Neuronal stem cell (in vitro differentiated cells): ENCODE data around the gene YWHAG.
"Not testable (repeated sequence)": the region's sequence is repeated elsewhere in the genome, so short reads cannot be mapped to it uniquely, and the experiment has no call there.

Experiments
- DNase-seq: peaks from one replicate; pipeline ENCODE4 v3.0.0-alpha.2; 2013; ENCODE audit warnings: low spot score
- H2AFZ ChIP-seq: one replicate; pipeline ENCODE4 v1.6.1; 2013; ENCODE audit warnings: mild to moderate bottlenecking, low read length, inconsistent platforms
- H2AK5ac ChIP-seq: 2 replicates; pipeline ENCODE4 v1.6.1; 2013; ENCODE audit warnings: low read depth, mild to moderate bottlenecking, inconsistent platforms, low read length, moderate library complexity, mixed read lengths
- H2BK120ac ChIP-seq: 2 replicates; pipeline ENCODE4 v1.6.1; 2013; ENCODE audit warnings: low read depth, mild to moderate bottlenecking, inconsistent platforms, low read length, moderate library complexity, mixed read lengths
- H2BK12ac ChIP-seq: one replicate; pipeline ENCODE4 v1.6.1; 2013; ENCODE audit warnings: low read length, inconsistent platforms
- H2BK15ac ChIP-seq: 2 replicates; pipeline ENCODE4 v1.6.1; 2013; ENCODE audit warnings: mild to moderate bottlenecking, low read length, inconsistent platforms, mixed read lengths
- H2BK5ac ChIP-seq: one replicate; pipeline ENCODE4 v1.6.1; 2013; ENCODE audit warnings: inconsistent platforms, mild to moderate bottlenecking, low read length, moderate library complexity
- H3K14ac ChIP-seq: one replicate; pipeline ENCODE4 v1.6.1; 2013; ENCODE audit warnings: low read length, inconsistent platforms
- H3K18ac ChIP-seq: 2 replicates; pipeline ENCODE4 v1.6.1; 2013; ENCODE audit warnings: low read length, inconsistent platforms
- H3K23ac ChIP-seq: 2 replicates; pipeline ENCODE4 v1.6.1; 2013; ENCODE audit warnings: low read depth, mild to moderate bottlenecking, mixed read lengths, low read length, inconsistent platforms; ENCODE audit not compliant: poor library complexity
- H3K27ac ChIP-seq: replicated peaks from 3 replicates; pipeline ENCODE4 v1.5.1; 2013; ENCODE audit warnings: low read length, inconsistent platforms
- H3K27me3 ChIP-seq, 3 experiments: 2 replicates each; pipeline ENCODE4 v1.6.1; 2013; ENCODE audit warnings: low read length in 3 of 3, mild to moderate bottlenecking in 2 of 3, inconsistent platforms in 1 of 3, low read depth in 1 of 3, mixed read lengths in 1 of 3, moderate library complexity in 1 of 3; ENCODE audit not compliant: control insufficient read depth in 3 of 3, insufficient read depth in 3 of 3
- H3K36me3 ChIP-seq, 2 donors: replicated peaks in 1 of 2; 2 replicates each; pipeline ENCODE4 v1.6.1; 2013; ENCODE audit warnings: low read length in 2 of 2; ENCODE audit not compliant: control insufficient read depth in 2 of 2, insufficient read depth in 2 of 2
- H3K4ac ChIP-seq: 2 replicates; pipeline ENCODE4 v1.6.1; 2013; ENCODE audit warnings: inconsistent platforms, mild to moderate bottlenecking, low read length, moderate library complexity
- H3K4me1 ChIP-seq, 2 donors: 1 replicate in 1 of 2; 2 replicates in 1 of 2; pipeline ENCODE4 v1.6.1; 2013; ENCODE audit warnings: low read length in 2 of 2, low read depth in 1 of 2; ENCODE audit not compliant: control insufficient read depth in 2 of 2, insufficient read depth in 1 of 2
- H3K4me2 ChIP-seq: one replicate; pipeline ENCODE4 v1.6.1; 2013; ENCODE audit warnings: mild to moderate bottlenecking, low read length, inconsistent platforms; ENCODE audit not compliant: insufficient read depth, poor library complexity, severe bottlenecking
- H3K4me3 ChIP-seq, 2 donors: 2 replicates each; pipeline ENCODE4 v1.5.1; 2013; ENCODE audit warnings: low read length in 2 of 2, mild to moderate bottlenecking in 2 of 2, inconsistent platforms in 1 of 2, moderate library complexity in 1 of 2
- H3K79me1 ChIP-seq: one replicate; pipeline ENCODE4 v1.6.1; 2013; ENCODE audit warnings: low read depth, mild to moderate bottlenecking, inconsistent platforms, low read length, moderate library complexity
- H3K9ac ChIP-seq: one replicate; pipeline ENCODE4 v1.6.1; 2013; ENCODE audit warnings: mild to moderate bottlenecking, low read depth, low read length, inconsistent platforms; ENCODE audit not compliant: poor library complexity
- H3K9me3 ChIP-seq, 2 donors: replicated peaks in 1 of 2; 2 replicates each; pipeline versions ENCODE3 to v1.6.1; 2013; ENCODE audit warnings: low read length in 2 of 2, mild to moderate bottlenecking in 2 of 2, inconsistent platforms in 1 of 2, low read depth in 1 of 2, mixed read lengths in 1 of 2, moderate library complexity in 1 of 2; ENCODE audit not compliant: control insufficient read depth in 2 of 2, insufficient read depth in 1 of 2
- H4K8ac ChIP-seq: one replicate; pipeline ENCODE4 v1.6.1; 2013; ENCODE audit warnings: low read depth, mild to moderate bottlenecking, inconsistent platforms, low read length, moderate library complexity
- H4K91ac ChIP-seq: one replicate; pipeline ENCODE4 v1.6.1; 2013; ENCODE audit warnings: low read length, low read depth, mild to moderate bottlenecking, inconsistent platforms; ENCODE audit not compliant: poor library complexity
- WGBS, 2 donors: extraction: QIAGEN DNeasy Blood & Tissue Kit; methylation state at CpG; one replicate each; pipeline ENCODE4 v1.1.7; 2013; ENCODE audit warnings: missing lambda C conversion rate in 2 of 2, mixed read lengths in 1 of 2; ENCODE audit not compliant: insufficient read length in 2 of 2, insufficient replicate concordance in 1 of 2; ENCODE audit errors: extremely low coverage in 2 of 2; 5-methylcytosine and 5-hydroxymethylcytosine counted together

Gene YWHAG

DNA sequence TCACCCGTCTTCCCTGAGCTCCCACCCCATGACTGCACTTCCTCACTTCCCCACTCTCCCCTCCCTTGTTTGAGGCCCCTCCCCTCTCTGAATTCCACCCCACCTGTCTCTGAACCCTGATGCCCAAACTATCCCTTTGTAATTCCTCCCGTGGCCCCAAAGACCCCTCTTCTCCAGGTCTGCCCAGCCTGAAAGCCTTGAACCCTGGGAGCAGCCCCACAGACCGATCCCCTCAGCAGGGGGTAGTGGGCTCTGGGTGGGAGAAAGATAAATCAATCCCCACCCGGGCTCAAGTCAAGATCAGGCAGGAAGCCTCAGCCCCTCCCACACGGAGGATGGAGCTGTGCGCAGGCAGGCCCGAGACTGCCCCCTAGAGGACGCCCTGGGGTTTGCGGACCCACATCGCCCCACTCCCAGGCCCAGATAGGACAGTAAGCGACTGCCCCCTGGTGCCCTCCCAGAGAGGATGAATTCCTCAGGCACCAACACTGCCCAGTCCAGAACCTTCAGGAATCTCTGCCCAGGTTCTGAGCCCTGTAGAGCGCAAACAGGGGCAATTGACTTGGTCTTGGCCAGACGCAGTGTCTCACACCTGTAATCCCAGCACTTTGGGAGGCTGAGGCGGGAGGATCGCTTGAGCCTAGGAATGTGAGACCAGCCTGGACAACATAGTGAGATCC is 44.6 kb downstream of the YWHAG start:
- H3K23ac ChIP-seq: peak overlapping the region; percentile 81
- peaks cover 0 to 2% of the 10 kb centered on the region in 2 donors for H3K9me3 ChIP-seq
- H3K27ac ChIP-seq: no peak overlapping the region
- no peak overlapping the region for H2BK120ac ChIP-seq
- peaks cover 12% of the 10 kb centered on the region in 2 donors for H3K4me1 ChIP-seq
- no peak overlapping the region for H3K14ac ChIP-seq
- no peaks in the 10 kb centered on the region for H3K27me3 ChIP-seq
- no peak overlapping the region for H4K8ac ChIP-seq
- no peak overlapping the region for H3K9ac ChIP-seq
- H4K91ac ChIP-seq: no peak overlapping the region
- H3K36me3 ChIP-seq: no peaks in the 10 kb centered on the region
- no peak overlapping the region for H3K4ac ChIP-seq
- H2BK5ac ChIP-seq: no peak overlapping the region
- DNase-seq: peak; percentile 91
- H2BK15ac ChIP-seq: no peak overlapping the region
- peak overlapping the region; percentile 65 for H3K18ac ChIP-seq
- H3K79me1 ChIP-seq: peaks cover 3% of the 10 kb centered on the region
- H3K4me2 ChIP-seq: peak overlapping the region; percentile 42
- no peak overlapping the region for H2BK12ac ChIP-seq
- WGBS, 2 donors: no CpG with 5 or more reads among the region's 15 CpGs
- no peak overlapping the region for H3K4me3 ChIP-seq
- H2AFZ ChIP-seq: peak overlapping the region; percentile 89
- H2AK5ac ChIP-seq: no peak overlapping the region

DNA sequence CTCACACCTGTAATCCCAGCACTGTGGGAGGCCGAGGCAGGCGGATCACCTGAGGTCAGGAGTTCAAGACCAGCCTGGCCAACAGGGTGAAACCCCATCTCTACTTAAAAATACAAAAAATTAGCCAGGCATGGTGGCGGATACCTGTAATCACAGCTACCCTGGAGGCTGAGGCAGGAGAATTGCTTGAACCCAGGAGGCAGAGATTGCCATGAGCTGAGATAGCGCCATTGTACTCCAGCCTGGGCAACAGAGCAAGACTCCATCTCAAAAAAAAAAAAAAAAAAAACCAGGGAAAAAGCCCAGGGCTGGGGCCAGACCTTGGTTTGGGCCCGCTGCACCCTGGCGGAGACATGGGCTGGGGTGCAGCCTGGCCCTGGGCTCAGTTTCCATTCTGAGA is 47.0 kb downstream of the YWHAG start:
- not testable (repeated sequence) for H2BK5ac ChIP-seq, H3K4me2 ChIP-seq, H3K18ac ChIP-seq, H2BK120ac ChIP-seq, H2BK12ac ChIP-seq, H3K14ac ChIP-seq, H3K27me3 ChIP-seq, H3K79me1 ChIP-seq, H3K4me3 ChIP-seq, H3K9me3 ChIP-seq, H3K9ac ChIP-seq, H4K91ac ChIP-seq, H3K23ac ChIP-seq, H2AK5ac ChIP-seq, H3K27ac ChIP-seq, H2AFZ ChIP-seq, DNase-seq, H4K8ac ChIP-seq, H3K4ac ChIP-seq, H3K36me3 ChIP-seq, H2BK15ac ChIP-seq
- WGBS, 2 donors: no CpG with 5 or more reads among the region's 6 CpGs
- peaks cover 3 to 11% of the 10 kb centered on the region in 2 donors for H3K4me1 ChIP-seq

- Histone ChIP-seq H2BK5ac (peak overlapping the region; percentile 75), H2BK12ac (peak overlapping the region; percentile 73), H3K4me3 (no peak overlapping the region), H3K4me1 (peaks cover 9 to 16% of the 10 kb centered on the region in 2 donors), H3K27me3 (no peaks in the 10 kb centered on the region), H3K36me3 (no peaks in the 10 kb centered on the region), H2AFZ (peak overlapping the region; percentile 33), H3K79me1 (peaks cover 3% of the 10 kb centered on the region), H3K14ac (peak overlapping the region; percentile 6), H4K91ac (no peak overlapping the region), H3K4ac (no peak overlapping the region), H3K9me3 (peaks cover 0 to 2% of the 10 kb centered on the region in 2 donors), H2BK120ac (no peak overlapping the region), H3K9ac (no peak overlapping the region), H2AK5ac (peak overlapping the region; percentile 84), H3K23ac (no peak overlapping the region), H3K4me2 (no peak overlapping the region), H4K8ac (no peak overlapping the region), H3K18ac (peak overlapping the region; percentile 74), H3K27ac (no peak overlapping the region), H2BK15ac (peak overlapping the region; percentile 85)
- WGBS, 2 donors: no CpG with 5 or more reads among the region's 21 CpGs
- no peak for DNase-seq
These were observed 48.5 kb downstream of the YWHAG start for GRCh38 chr7:76310102-76310957.
